Measurements from ENCODE around the gene ZNF106.

ZNF106 gene

GRCh38 chr15:42403389-42403788, 87.6 kb downstream of the ZNF106 start:
- TF ChIP-seq SIN3A (IDR thresholded peaks at IDR 0.05; ENCODE audit: borderline replicate concordance, insufficient read depth, low read length): no peak
- TF ChIP-seq REST (IDR thresholded peaks at IDR 0.05; ENCODE audit: insufficient read depth in 1 of 2, low read depth in 2 of 2, low read length in 2 of 2): no peak
- no peak for TF ChIP-seq FOXP2 (optimal IDR thresholded peaks at IDR 0.05; ENCODE audit: borderline replicate concordance, extremely low read depth, extremely low read length, insufficient read depth)
- TF ChIP-seq POLR2AphosphoS5 (IDR thresholded peaks at IDR 0.05; ENCODE audit: low read depth, low read length): no peak
- TF ChIP-seq TAF1 (IDR thresholded peaks at IDR 0.05; ENCODE audit: borderline replicate concordance, insufficient read depth, low read length): no peak

- TF ChIP-seq SIN3A (IDR thresholded peaks at IDR 0.05; ENCODE audit: borderline replicate concordance, insufficient read depth, low read length) (no peak), POLR2AphosphoS5 (IDR thresholded peaks at IDR 0.05; ENCODE audit: low read depth, low read length) (no peak), TAF1 (IDR thresholded peaks at IDR 0.05; ENCODE audit: borderline replicate concordance, insufficient read depth, low read length) (no peak), FOXP2 (optimal IDR thresholded peaks at IDR 0.05; ENCODE audit: borderline replicate concordance, extremely low read depth, extremely low read length, insufficient read depth) (no peak), REST (IDR thresholded peaks at IDR 0.05; ENCODE audit: insufficient read depth in 1 of 2, low read depth in 2 of 2, low read length in 2 of 2) (no peak)
Measured at GRCh38 chr15:42402455-42403205, 88.3 kb downstream of the ZNF106 start.

- TF ChIP-seq POLR2AphosphoS5 (IDR thresholded peaks at IDR 0.05; ENCODE audit: low read depth, low read length) (no peak), TAF1 (IDR thresholded peaks at IDR 0.05; ENCODE audit: borderline replicate concordance, insufficient read depth, low read length) (no peak), SIN3A (IDR thresholded peaks at IDR 0.05; ENCODE audit: borderline replicate concordance, insufficient read depth, low read length) (no peak)
Measured at GRCh38 chr15:42401544-42402454, 89.1 kb downstream of the ZNF106 start.

GRCh38 chr15:42395838-42396237, 95.1 kb downstream of the ZNF106 start:
- TF ChIP-seq FOXP2 (optimal IDR thresholded peaks at IDR 0.05; ENCODE audit: borderline replicate concordance, extremely low read depth, extremely low read length, insufficient read depth) (no peak), TAF1 (IDR thresholded peaks at IDR 0.05; ENCODE audit: borderline replicate concordance, insufficient read depth, low read length) (no peak), SIN3A (IDR thresholded peaks at IDR 0.05; ENCODE audit: borderline replicate concordance, insufficient read depth, low read length) (no peak), POLR2AphosphoS5 (IDR thresholded peaks at IDR 0.05; ENCODE audit: low read depth, low read length) (no peak), REST (IDR thresholded peaks at IDR 0.05; ENCODE audit: insufficient read depth in 1 of 2, low read depth in 2 of 2, low read length in 2 of 2) (no peak)

GRCh38 chr15:42394106-42394505, 96.8 kb downstream of the ZNF106 start:
- TF ChIP-seq POLR2AphosphoS5 (IDR thresholded peaks at IDR 0.05; ENCODE audit: low read depth, low read length): no peak
- no peak for TF ChIP-seq FOXP2 (optimal IDR thresholded peaks at IDR 0.05; ENCODE audit: borderline replicate concordance, extremely low read depth, extremely low read length, insufficient read depth)
- no peak for TF ChIP-seq REST (IDR thresholded peaks at IDR 0.05; ENCODE audit: insufficient read depth in 1 of 2, low read depth in 2 of 2, low read length in 2 of 2)
- TF ChIP-seq SIN3A (IDR thresholded peaks at IDR 0.05; ENCODE audit: borderline replicate concordance, insufficient read depth, low read length): no peak
